Activated gamma-delta T cell treated with anti-CD3 and anti-CD28 coated beads, Interleukin-2, amount 50 U/mL, for 16 hours (primary cell): ENCODE measurements around the gene ASPDH.

ENCODE experiments used
- DNase-seq: peaks from one replicate; pipeline ENCODE4 v3.0.0-alpha.2; 2020; ENCODE audit warnings: low read depth

The ASPDH gene

GRCh38 chr19:50513746-50514345, at the start of gene ASPDH:
Gene ASPDH, minus strand, starts transcription at chr19:50513913. Its CDS starts 90 bp downstream, at chr19:50513823.
- no peak for DNase-seq

GRCh38 chr19:50562996-50563395, 49.3 kb upstream of the ASPDH start:
- DNase-seq, result no peak

- no peak for DNase-seq
Observed at GRCh38 chr19:50562329-50562728, 48.6 kb upstream of the ASPDH start.

- no peak for DNase-seq
Observed at GRCh38 chr19:50559636-50560035, 45.9 kb upstream of the ASPDH start.

GRCh38 chr19:50558449-50558848, 44.7 kb upstream of the ASPDH start:
- DNase-seq, result no peak

- no peak for DNase-seq
Observed at GRCh38 chr19:50558039-50558438, 44.3 kb upstream of the ASPDH start.

- DNase-seq, result no peak
Observed at GRCh38 chr19:50557009-50557613, 43.4 kb upstream of the ASPDH start.

- DNase-seq, result peak; percentile 64
Observed at GRCh38 chr19:50556282-50557008, 42.7 kb upstream of the ASPDH start.

GRCh38 chr19:50555450-50556281, 42.0 kb upstream of the ASPDH start:
- DNase-seq, result no peak

- no peak for DNase-seq
Observed at GRCh38 chr19:50555033-50555432, 41.3 kb upstream of the ASPDH start.

GRCh38 chr19:50554212-50554611, 40.5 kb upstream of the ASPDH start:
- DNase-seq, result no peak

GRCh38 chr19:50553134-50553703, 39.5 kb upstream of the ASPDH start:
- no peak for DNase-seq

GRCh38 chr19:50552540-50552939, 38.8 kb upstream of the ASPDH start:
- no peak for DNase-seq

GRCh38 chr19:50551715-50552187, 38.0 kb upstream of the ASPDH start:
- DNase-seq, result no peak

- no peak for DNase-seq
Observed at GRCh38 chr19:50551034-50551714, 37.5 kb upstream of the ASPDH start.

- DNase-seq, result no peak
Observed at GRCh38 chr19:50550594-50550966, 36.9 kb upstream of the ASPDH start.

- no peak for DNase-seq
Observed at GRCh38 chr19:50549927-50550593, 36.3 kb upstream of the ASPDH start.

GRCh38 chr19:50549059-50549926, 35.6 kb upstream of the ASPDH start:
- no peak for DNase-seq

- no peak for DNase-seq
Observed at GRCh38 chr19:50548191-50549058, 34.7 kb upstream of the ASPDH start.
